Epidermal melanocyte (primary cell): ENCODE measurements around the gene TBX4.
"Not testable (repeated sequence)": the region's sequence is repeated elsewhere in the genome, so short reads cannot be mapped to it uniquely, and the experiment has no call there.

ENCODE experiments used
- DNase-seq: peaks from one replicate; pipeline ENCODE4 v3.0.0; 2011; ENCODE audit warnings: low spot score; ENCODE audit not compliant: insufficient read length

The TBX4 gene

GRCh38 chr17:61496174-61496956, 44.1 kb downstream of the TBX4 start:
- no peak for DNase-seq

- no peak for DNase-seq
Measured at GRCh38 chr17:61496957-61497653, 44.9 kb downstream of the TBX4 start.

GRCh38 chr17:61498042-61498994, 46.1 kb downstream of the TBX4 start:
- no peak for DNase-seq

GRCh38 chr17:61499632-61500031, 47.4 kb downstream of the TBX4 start:
- no peak for DNase-seq

- no peak for DNase-seq
Measured at GRCh38 chr17:61500287-61500686, 48.1 kb downstream of the TBX4 start.

- no peak for DNase-seq
Measured at GRCh38 chr17:61502292-61502691, 50.1 kb downstream of the TBX4 start.

GRCh38 chr17:61503961-61504360, 51.7 kb downstream of the TBX4 start:
- DNase-seq = no peak

- DNase-seq = no peak
Measured at GRCh38 chr17:61504697-61505096, 52.5 kb downstream of the TBX4 start.

- no peak for DNase-seq
Measured at GRCh38 chr17:61505846-61506627, 53.8 kb downstream of the TBX4 start.

- no peak for DNase-seq
Measured at GRCh38 chr17:61507383-61508066, 55.3 kb downstream of the TBX4 start.

GRCh38 chr17:61508912-61509311, 56.7 kb downstream of the TBX4 start:
- no peak for DNase-seq

- DNase-seq = not testable (repeated sequence)
Measured at GRCh38 chr17:61509454-61509853, 57.2 kb downstream of the TBX4 start.

GRCh38 chr17:61510237-61510636, 58.0 kb downstream of the TBX4 start:
- no peak for DNase-seq

GRCh38 chr17:61510991-61511390, 58.8 kb downstream of the TBX4 start:
- DNase-seq = no peak

- DNase-seq = no peak
Measured at GRCh38 chr17:61511480-61512182, 59.4 kb downstream of the TBX4 start.

- no peak for DNase-seq
Measured at GRCh38 chr17:61514491-61514890, 62.3 kb downstream of the TBX4 start.

GRCh38 chr17:61517265-61517664, 65.0 kb downstream of the TBX4 start:
- DNase-seq = no peak

- no peak for DNase-seq
Measured at GRCh38 chr17:61517843-61518606, 65.8 kb downstream of the TBX4 start.

GRCh38 chr17:61519139-61519538, 66.9 kb downstream of the TBX4 start:
- DNase-seq = no peak
